H1 (cell line): Measurements from ENCODE around the gene RAD23A.
A peak's percentile ranks its signal among the peaks of the same experiment; 100 is the strongest.

Experiments used
- CBX5 ChIP-seq: fragments of 300-800, 300-1000 bp; sonication (generic); IDR thresholded peaks from 2 replicates; pipeline ENCODE4 v1.7.1; 2016; ENCODE audit warnings: antibody characterized with exemption, low read length, low read depth
- CEBPB ChIP-seq: IDR thresholded peaks from 2 replicates; pipeline ENCODE4 v1.6.1; 2012; ENCODE audit warnings: low read depth, low read length
- CTCF ChIP-seq, 3 experiments: IDR thresholded peaks; 1 replicate in 2 of 3; 2 replicates in 1 of 3; pipeline versions ENCODE4 v1.5.1 to v1.6.1; 2011; ENCODE audit warnings: low read length in 3 of 3, mild to moderate bottlenecking in 3 of 3, inconsistent platforms in 2 of 3, low read depth in 1 of 3, moderate library complexity in 1 of 3; ENCODE audit not compliant: insufficient read depth in 1 of 3; ENCODE audit errors: control extremely low read depth in 1 of 3
- EZH2 ChIP-seq: fragments of 200-600 bp; sonication (generic); IDR thresholded peaks from 2 replicates; pipeline ENCODE4 v1.7.1; 2012; ENCODE audit warnings: low read depth, mild to moderate bottlenecking, moderate library complexity, low read length, inconsistent platforms; ENCODE audit not compliant: severe bottlenecking
- FOSL1 ChIP-seq: IDR thresholded peaks from 2 replicates; pipeline ENCODE4 v1.6.1; 2011; ENCODE audit warnings: mild to moderate bottlenecking, low read depth, low read length, moderate library complexity; ENCODE audit not compliant: insufficient read depth
- POLR2A ChIP-seq, 2 experiments: IDR thresholded peaks; 1 replicate in 1 of 2; 2 replicates in 1 of 2; pipeline ENCODE4 v1.6.1; 2011; ENCODE audit warnings: low read depth in 2 of 2, low read length in 2 of 2, mild to moderate bottlenecking in 2 of 2; ENCODE audit errors: control extremely low read depth in 1 of 2
- POLR2AphosphoS5 ChIP-seq: IDR thresholded peaks from 2 replicates; pipeline ENCODE4 v1.6.1; 2011; ENCODE audit warnings: low read depth, low read length
- POU5F1 ChIP-seq: IDR thresholded peaks from 2 replicates; pipeline ENCODE4 v1.6.1; 2011; ENCODE audit warnings: low read depth, mild to moderate bottlenecking, low read length, moderate library complexity
- RAD21 ChIP-seq, 2 experiments: IDR thresholded peaks in 1 of 2; conservative IDR thresholded peaks in 1 of 2; 2 replicates each; pipeline ENCODE4 v1.6.1; 2011; ENCODE audit warnings: low read depth in 2 of 2, low read length in 2 of 2, improper control_type of control experiment in 1 of 2, inconsistent platforms in 1 of 2, mild to moderate bottlenecking in 1 of 2, moderate library complexity in 1 of 2
- TEAD4 ChIP-seq: IDR thresholded peaks from 2 replicates; pipeline ENCODE4 v1.6.1; 2012; ENCODE audit warnings: low read depth, low read length, inconsistent platforms, mixed read lengths
- YY1 ChIP-seq: IDR thresholded peaks from 2 replicates; pipeline ENCODE4 v1.6.1; 2011; ENCODE audit warnings: low read depth, mild to moderate bottlenecking, low read length

DNA sequence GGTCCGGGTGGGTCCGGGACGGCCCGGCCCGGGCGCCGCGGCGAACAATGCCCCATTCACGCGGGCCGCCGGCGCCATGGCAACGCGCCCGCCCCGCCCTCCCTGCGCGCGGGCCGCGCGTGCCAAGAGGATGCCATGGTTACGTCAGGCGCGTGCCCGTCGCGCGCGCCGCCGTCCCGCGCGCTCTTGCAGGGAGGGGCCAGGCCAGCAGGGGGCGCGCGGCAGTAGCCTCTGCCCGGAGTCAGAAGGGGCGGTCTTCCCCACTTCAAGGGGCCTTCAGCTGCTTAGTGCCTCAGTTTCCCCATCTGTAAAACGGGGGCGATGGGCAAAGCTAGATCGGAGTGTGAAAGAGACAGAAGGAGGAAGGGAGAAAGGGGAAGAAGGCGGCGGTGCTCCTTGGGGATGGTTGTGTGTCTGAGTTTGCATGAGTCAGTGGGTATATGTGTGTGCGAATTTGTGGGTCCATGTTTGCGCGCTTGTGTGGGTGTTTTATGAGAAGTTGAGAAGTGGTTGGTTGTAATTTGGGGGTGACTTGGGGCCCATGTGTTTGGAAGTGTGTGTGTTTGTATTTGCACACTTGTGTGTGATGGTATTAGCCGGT is 38.0 kb downstream of the RAD23A start:
- TF ChIP-seq CTCF (IDR thresholded peaks at IDR 0.05; ENCODE audit: control extremely low read depth in 1 of 3, insufficient read depth in 1 of 3, low read depth in 1 of 3, low read length in 3 of 3), result peak; percentile 87 to 89 (median 88)
- peak; percentile 85 for TF ChIP-seq TEAD4
- peak; percentile 45; the same call in 1 of the 2 replicates for TF ChIP-seq CEBPB
- no peak for TF ChIP-seq CBX5
- TF ChIP-seq POLR2AphosphoS5, result no peak
- no peak for TF ChIP-seq POU5F1
- peak; percentile 6 for TF ChIP-seq EZH2
- TF ChIP-seq RAD21 (IDR thresholded peaks at IDR 0.05 in 1 of 2, conservative IDR thresholded peaks at IDR 0.05 in 1 of 2; ENCODE audit: low read depth in 2 of 2, low read length in 2 of 2), result peak; percentile 64 to 73
- no peak for TF ChIP-seq POLR2A (IDR thresholded peaks at IDR 0.05; ENCODE audit: control extremely low read depth in 1 of 2, low read depth in 2 of 2, low read length in 2 of 2)
- TF ChIP-seq FOSL1, result peak; percentile 73; the same call in 1 of the 2 replicates
- TF ChIP-seq YY1, result 0 out of 2 replicates have a peak, but pooled peaks have one; percentile 37
